Measurements from ENCODE around the gene SLC7A9.
"Not testable (repeated sequence)": the region's sequence is repeated elsewhere in the genome, so short reads cannot be mapped to it uniquely, and the experiment has no call there.

Gene SLC7A9

GRCh38 chr19:32789429-32789828, 80.1 kb downstream of the SLC7A9 start:
- ATAC-seq (no peak), DNase-seq (no peak)
- H3K9me3 Mint-ChIP-seq, result peaks cover 4% of the 10 kb centered on the region
- H3K4me3 Mint-ChIP-seq, result no peak overlapping the region
- peaks cover 10% of the 10 kb centered on the region for H3K4me1 Mint-ChIP-seq
- no peaks in the 10 kb centered on the region for H3K27me3 Mint-ChIP-seq
- no peak overlapping the region for H3K27ac Mint-ChIP-seq
- H3K36me3 Mint-ChIP-seq (ENCODE audit: low read depth), result peaks cover 2% of the 10 kb centered on the region

DNA sequence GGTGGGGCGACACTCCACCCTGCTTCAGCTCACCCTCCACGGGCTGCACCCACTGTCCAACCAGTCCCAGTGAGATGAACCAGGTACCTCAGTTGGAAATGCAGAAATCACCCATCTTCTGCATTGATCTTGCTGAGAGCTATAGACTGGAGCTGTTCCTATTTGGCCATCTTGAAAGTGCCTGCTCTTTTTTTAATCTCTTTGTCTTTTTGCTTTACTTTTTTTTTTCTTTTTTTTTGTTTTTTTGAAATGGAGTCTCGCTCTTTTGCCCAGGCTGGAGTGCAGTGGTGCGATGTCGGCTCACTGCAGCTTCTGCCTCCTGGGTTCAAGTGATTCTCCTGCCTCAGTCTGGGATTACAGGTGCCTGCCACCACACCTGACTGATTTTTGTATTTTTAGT, 81.7 kb downstream of the SLC7A9 start:
- not testable (repeated sequence) for ATAC-seq; H3K9me3 Mint-ChIP-seq; H3K27me3 Mint-ChIP-seq; DNase-seq; H3K27ac Mint-ChIP-seq; H3K4me3 Mint-ChIP-seq; H3K36me3 Mint-ChIP-seq (ENCODE audit: low read depth); H3K4me1 Mint-ChIP-seq

DNA sequence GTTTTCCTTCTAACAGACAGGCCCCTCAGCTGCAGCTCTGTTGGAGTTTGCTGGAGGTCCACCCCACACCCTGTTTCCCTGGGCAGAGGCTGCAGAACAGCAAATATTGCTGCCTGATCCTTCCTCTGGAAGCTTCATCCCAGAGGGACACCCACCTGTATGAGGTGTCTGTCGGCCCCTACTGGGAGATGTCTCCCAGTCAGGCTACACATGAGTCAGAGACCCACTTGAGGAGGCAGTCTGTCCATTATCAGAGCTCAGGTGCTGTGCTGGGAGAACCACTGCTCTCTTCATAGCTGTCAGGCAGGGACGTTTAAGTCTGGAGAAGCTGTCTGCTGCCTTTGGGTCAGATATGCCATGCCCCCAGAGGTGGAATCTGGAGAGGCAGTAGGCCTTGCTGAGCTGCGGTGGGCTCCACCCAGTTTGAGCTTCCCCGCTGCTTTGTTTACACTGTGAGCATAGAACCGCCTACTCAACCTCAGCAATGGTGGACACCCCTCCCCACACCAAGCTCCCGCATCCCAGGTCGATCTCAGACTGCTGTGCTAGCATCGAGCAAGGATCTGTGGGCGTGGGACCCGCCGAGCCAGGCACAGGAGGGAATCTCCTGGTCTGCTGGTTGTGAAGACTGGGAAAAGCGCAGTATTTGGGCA, 82.3 kb downstream of the SLC7A9 start:
- not testable (repeated sequence) for H3K4me1 Mint-ChIP-seq; H3K9me3 Mint-ChIP-seq; ATAC-seq; H3K36me3 Mint-ChIP-seq (ENCODE audit: low read depth); H3K27me3 Mint-ChIP-seq; H3K4me3 Mint-ChIP-seq; H3K27ac Mint-ChIP-seq; DNase-seq

GRCh38 chr19:32782089-32782488, 87.5 kb downstream of the SLC7A9 start:
- not testable (repeated sequence) for H3K36me3 Mint-ChIP-seq (ENCODE audit: low read depth); H3K27ac Mint-ChIP-seq; DNase-seq; H3K4me3 Mint-ChIP-seq; H3K27me3 Mint-ChIP-seq; ATAC-seq; H3K4me1 Mint-ChIP-seq
- peaks cover 11% of the 10 kb centered on the region for H3K9me3 Mint-ChIP-seq

DNA sequence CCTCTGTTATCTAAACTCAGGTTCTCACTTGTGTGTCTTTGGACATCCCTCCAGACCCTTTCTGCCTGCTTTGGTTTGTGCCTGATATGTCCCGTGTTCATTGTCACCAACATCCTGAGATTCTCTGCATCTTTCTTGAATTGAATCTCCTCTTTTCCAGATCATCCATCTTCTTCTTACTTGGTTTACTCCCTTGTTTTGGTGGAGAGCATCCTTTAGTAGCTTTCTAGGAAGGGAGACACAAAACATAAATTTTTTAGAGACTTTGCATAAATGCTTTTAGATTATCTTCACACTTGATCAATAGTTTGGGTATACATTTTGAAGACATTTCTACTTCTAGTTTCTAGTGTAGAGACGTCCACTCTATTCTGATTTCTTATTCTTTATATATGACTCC, 88.3 kb downstream of the SLC7A9 start:
- Mint-ChIP-seq H3K9me3 (peaks cover 11% of the 10 kb centered on the region), H3K27ac (no peak overlapping the region), H3K4me3 (no peak overlapping the region), H3K36me3 (ENCODE audit: low read depth) (peaks cover 5% of the 10 kb centered on the region), H3K27me3 (no peaks in the 10 kb centered on the region), H3K4me1 (no peaks in the 10 kb centered on the region)
- ATAC-seq (no peak), DNase-seq (no peak)
